Right atrium auricular region (tissue), 2 donors: ENCODE measurements around the gene RFX8. TPM values are rescaled to one million over a fixed set of nuclear protein-coding genes. Genes with fewer than 3 reads are reported as not detected.

Source experiments
- DNase-seq: peaks from one replicate; pipeline ENCODE4 v3.0.0-alpha.2; 2019; ENCODE audit warnings: low spot score
- H3K27ac ChIP-seq, 2 donors: fragments of 200-600 bp; sonication (generic); 1 replicate in 1 of 2; 2 replicates in 1 of 2; pipeline ENCODE4 v1.5.1; 2016 to 2019
- H3K27me3 ChIP-seq, 2 donors: fragments of 200-600 bp; sonication (generic); one replicate each; pipeline versions ENCODE4 v1.5.1 to v1.6.0; 2017 to 2019
- H3K36me3 ChIP-seq: fragments of 200-600 bp; sonication (generic); one replicate; pipeline ENCODE4 v1.5.1; 2016
- H3K4me1 ChIP-seq, 2 donors: fragments of 200-600 bp; sonication (generic); one replicate each; pipeline versions ENCODE4 v1.5.1 to v1.6.0; 2017 to 2019
- H3K4me3 ChIP-seq, 2 donors: fragments of 200-600 bp; sonication (generic); 1 replicate in 1 of 2; 2 replicates in 1 of 2; pipeline ENCODE4 v1.5.1; 2017 to 2019; ENCODE audit warnings: mild to moderate bottlenecking in 1 of 2, moderate library complexity in 1 of 2
- H3K9me3 ChIP-seq, 2 donors: fragments of 200-600 bp; sonication (generic); one replicate each; pipeline ENCODE4 v1.5.1; 2019
- CTCF ChIP-seq, 2 donors: fragments of 200-600 bp; sonication (generic); IDR thresholded peaks; one replicate each; pipeline ENCODE4 v1.5.1; 2019; ENCODE audit warnings: antibody characterized with exemption in 2 of 2
- total RNA-seq, 2 donors: library from RNA; depleted of rRNA; stranded (reverse); fragments of >200 nt; gene quantifications; one replicate each; pipeline ENCODE4 v1.1.0, GENCODE V29; 2016

RFX8 gene
- total RNA-seq, 2 donors from 2014 or later = 0.35 TPM; not detected in 1

DNA sequence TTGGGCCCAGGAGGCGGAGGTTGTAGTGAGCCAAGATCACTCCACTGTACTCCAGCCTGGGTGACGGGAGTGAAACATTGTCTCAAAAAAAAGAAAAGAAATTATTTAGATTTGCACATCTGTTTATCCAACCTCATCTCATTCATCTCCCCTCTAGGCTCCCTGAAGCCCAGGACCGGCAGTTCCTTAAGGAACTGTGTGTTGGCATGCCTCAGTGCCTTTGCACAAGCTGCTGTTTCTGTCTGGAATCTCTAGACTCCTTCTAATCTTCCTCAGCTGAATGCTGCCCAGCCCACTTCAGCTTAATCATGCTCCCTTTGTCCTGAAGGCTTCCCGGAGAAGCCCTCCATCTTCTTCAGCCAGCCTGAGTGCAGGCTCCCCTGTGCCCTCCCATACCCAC lies 10.9 kb upstream of the RFX8 start:
- DNase-seq = no peak
- H3K27me3 ChIP-seq = no peaks in the 10 kb centered on the region
- no peaks in the 10 kb centered on the region for H3K4me1 ChIP-seq
- no peaks in the 10 kb centered on the region for H3K36me3 ChIP-seq
- no peak overlapping the region for H3K27ac ChIP-seq
- no peaks in the 10 kb centered on the region for H3K9me3 ChIP-seq
- TF ChIP-seq CTCF (IDR thresholded peaks at IDR 0.05) = no peak
- no peak overlapping the region for H3K4me3 ChIP-seq

- Histone ChIP-seq H3K36me3 (no peaks in the 10 kb centered on the region), H3K4me3 (no peak overlapping the region), H3K4me1 (no peaks in the 10 kb centered on the region), H3K27me3 (no peaks in the 10 kb centered on the region), H3K27ac (no peak overlapping the region), H3K9me3 (no peaks in the 10 kb centered on the region)
- DNase-seq = no peak
- TF ChIP-seq CTCF (IDR thresholded peaks at IDR 0.05) = no peak
These were observed 5.9 kb upstream of the RFX8 start for GRCh38 chr2:101480764-101481163.

DNA sequence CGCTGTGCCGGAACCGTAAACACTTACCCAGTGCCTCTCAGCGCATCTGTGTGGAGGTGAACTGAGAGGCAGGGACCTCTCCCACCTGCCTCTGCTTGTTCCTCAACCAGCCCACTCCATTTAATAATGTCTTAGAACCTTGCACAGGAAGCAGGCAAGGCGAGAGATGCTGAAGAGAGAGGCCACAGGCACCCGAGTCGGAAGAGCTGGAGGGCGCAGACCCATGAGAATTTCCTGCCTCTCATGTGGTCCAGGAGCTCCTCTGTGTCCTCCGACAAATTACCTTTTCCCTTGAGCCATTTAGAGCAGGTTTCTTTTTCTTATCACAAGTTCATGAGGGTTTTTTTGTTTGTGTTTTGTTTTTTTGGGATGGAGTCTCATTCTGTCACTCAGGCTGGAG lies 4.9 kb upstream of the RFX8 start:
- DNase-seq = no peak
- no peak overlapping the region for H3K27ac ChIP-seq
- no peak for TF ChIP-seq CTCF (IDR thresholded peaks at IDR 0.05)
- no peaks in the 10 kb centered on the region for H3K27me3 ChIP-seq
- H3K4me3 ChIP-seq = no peak overlapping the region
- no peaks in the 10 kb centered on the region for H3K9me3 ChIP-seq
- peaks cover 0 to under 1% of the 10 kb centered on the region in 2 donors for H3K4me1 ChIP-seq
- H3K36me3 ChIP-seq = no peaks in the 10 kb centered on the region

- H3K4me1 ChIP-seq = peaks cover 0 to 5% of the 10 kb centered on the region in 2 donors
- no peak overlapping the region for H3K27ac ChIP-seq
- no peaks in the 10 kb centered on the region for H3K36me3 ChIP-seq
- no peaks in the 10 kb centered on the region for H3K9me3 ChIP-seq
- no peak for TF ChIP-seq CTCF (IDR thresholded peaks at IDR 0.05)
- DNase-seq = no peak
- no peaks in the 10 kb centered on the region for H3K27me3 ChIP-seq
- no peak overlapping the region for H3K4me3 ChIP-seq
These were observed 4.4 kb upstream of the RFX8 start for GRCh38 chr2:101479328-101479727.

- Histone ChIP-seq H3K27me3 (no peaks in the 10 kb centered on the region), H3K27ac (no peak overlapping the region), H3K4me3 (no peak overlapping the region), H3K4me1 (peaks cover 0 to 12% of the 10 kb centered on the region in 2 donors), H3K36me3 (no peaks in the 10 kb centered on the region), H3K9me3 (no peaks in the 10 kb centered on the region)
- TF ChIP-seq CTCF (IDR thresholded peaks at IDR 0.05) = no peak
- no peak for DNase-seq
These were observed 3.5 kb upstream of the RFX8 start for GRCh38 chr2:101478181-101479001.

GRCh38 chr2:101477556-101477955 lies 2.6 kb upstream of the RFX8 start:
- Histone ChIP-seq H3K4me1 (peaks cover 0 to 12% of the 10 kb centered on the region in 2 donors), H3K9me3 (no peaks in the 10 kb centered on the region), H3K27ac (no peak overlapping the region), H3K36me3 (no peaks in the 10 kb centered on the region), H3K27me3 (no peaks in the 10 kb centered on the region), H3K4me3 (no peak overlapping the region)
- no peak for TF ChIP-seq CTCF (IDR thresholded peaks at IDR 0.05)
- DNase-seq = no peak
